IPS-15b (cell line): Measurements from ENCODE around the gene AQR.

Source experiments
- H3K27me3 ChIP-seq: one replicate; pipeline ENCODE4 v1.6.1; 2013; ENCODE audit warnings: low read length; ENCODE audit not compliant: control insufficient read depth, insufficient read depth
- H3K36me3 ChIP-seq: one replicate; pipeline ENCODE4 v1.6.1; 2013; ENCODE audit warnings: low read length; ENCODE audit not compliant: control insufficient read depth, insufficient read depth
- H3K4me1 ChIP-seq: one replicate; pipeline ENCODE4 v1.6.1; 2013; ENCODE audit warnings: mild to moderate bottlenecking, low read length; ENCODE audit not compliant: control insufficient read depth, insufficient read depth
- H3K4me3 ChIP-seq: one replicate; pipeline ENCODE4 v1.5.1; 2013; ENCODE audit warnings: low read depth, low read length
- H3K9ac ChIP-seq: one replicate; pipeline ENCODE4 v1.6.1; 2013; ENCODE audit warnings: low read depth, mild to moderate bottlenecking, low read length
- H3K9me3 ChIP-seq: one replicate; pipeline ENCODE4 v1.6.1; 2013; ENCODE audit warnings: mild to moderate bottlenecking, low read length; ENCODE audit not compliant: control insufficient read depth, insufficient read depth

AQR gene

GRCh38 chr15:34905047-34905446 is 64.5 kb downstream of the AQR start:
- H3K27me3 ChIP-seq, result no peaks in the 10 kb centered on the region
- peaks cover 2% of the 10 kb centered on the region for H3K36me3 ChIP-seq
- no peaks in the 10 kb centered on the region for H3K9me3 ChIP-seq
- H3K9ac ChIP-seq, result no peak overlapping the region
- no peaks in the 10 kb centered on the region for H3K4me1 ChIP-seq
- no peak overlapping the region for H3K4me3 ChIP-seq

DNA sequence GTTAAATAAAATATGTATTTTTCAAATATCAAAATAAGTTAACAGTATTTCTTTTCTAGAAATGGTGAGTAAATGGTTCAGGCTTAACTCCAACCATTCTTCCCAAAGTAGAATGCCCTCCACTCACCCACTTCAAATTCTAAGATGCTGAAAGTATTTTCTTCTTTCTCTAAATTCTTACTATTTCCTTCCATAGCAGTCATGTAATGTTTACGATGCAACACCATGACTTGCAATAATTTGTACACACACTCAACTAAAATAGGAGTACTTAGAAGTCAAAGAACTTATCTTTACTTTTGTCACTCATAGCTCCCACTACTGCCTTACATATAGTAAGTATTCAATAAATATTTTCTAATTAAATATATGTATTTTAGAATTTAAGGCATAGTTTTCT is 65.0 kb downstream of the AQR start:
- Histone ChIP-seq H3K36me3 (peaks cover 2% of the 10 kb centered on the region), H3K9ac (no peak overlapping the region), H3K27me3 (no peaks in the 10 kb centered on the region), H3K4me3 (no peak overlapping the region), H3K9me3 (no peaks in the 10 kb centered on the region), H3K4me1 (no peaks in the 10 kb centered on the region)

GRCh38 chr15:34900748-34901147 is 68.8 kb downstream of the AQR start:
- no peak overlapping the region for H3K4me3 ChIP-seq
- no peaks in the 10 kb centered on the region for H3K4me1 ChIP-seq
- H3K36me3 ChIP-seq, result peaks cover 5% of the 10 kb centered on the region
- no peaks in the 10 kb centered on the region for H3K27me3 ChIP-seq
- H3K9me3 ChIP-seq, result no peaks in the 10 kb centered on the region
- H3K9ac ChIP-seq, result no peak overlapping the region

DNA sequence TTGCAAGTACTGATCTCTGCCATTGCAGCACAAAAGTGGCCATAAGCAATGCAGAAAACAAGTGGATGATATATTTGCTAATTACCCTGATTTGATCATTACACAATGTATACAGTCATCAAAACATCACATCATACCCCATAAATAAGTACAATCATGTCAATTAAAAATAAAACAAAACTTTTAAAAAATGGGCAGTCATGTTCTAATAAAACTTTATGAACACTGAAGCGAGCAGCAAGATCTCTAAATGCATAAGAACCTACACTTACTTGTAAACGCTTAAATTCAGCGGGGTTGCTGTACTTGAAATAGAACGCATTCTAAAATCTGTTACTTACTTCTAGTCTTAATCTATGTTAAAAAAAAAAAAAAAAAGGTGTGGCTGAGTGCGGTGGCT is 73.4 kb downstream of the AQR start:
- no peaks in the 10 kb centered on the region for H3K27me3 ChIP-seq
- H3K9ac ChIP-seq, result no peak overlapping the region
- H3K36me3 ChIP-seq, result peaks cover 19% of the 10 kb centered on the region

DNA sequence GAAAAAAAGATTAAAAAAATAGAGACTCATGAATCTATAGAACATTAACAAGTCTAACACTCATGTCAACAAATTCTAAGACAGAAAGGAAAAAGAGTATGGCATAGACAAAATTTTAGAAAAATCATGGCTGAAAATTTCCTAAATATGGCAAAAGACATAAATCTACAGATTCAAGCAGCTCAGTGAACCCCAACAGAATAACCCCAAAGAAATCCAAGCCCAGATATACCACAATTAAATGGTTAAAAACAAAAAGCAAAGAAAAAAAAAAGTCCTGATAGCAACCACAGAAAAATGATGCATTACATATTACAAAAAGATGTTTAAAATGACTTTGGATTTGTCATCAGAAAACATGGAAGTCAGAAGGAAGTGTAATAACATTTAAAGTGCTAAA is 75.6 kb downstream of the AQR start:
- no peaks in the 10 kb centered on the region for H3K4me1 ChIP-seq
- peaks cover 17% of the 10 kb centered on the region for H3K36me3 ChIP-seq
- H3K9me3 ChIP-seq, result peaks cover 10% of the 10 kb centered on the region
- H3K9ac ChIP-seq, result no peak overlapping the region
- no peaks in the 10 kb centered on the region for H3K27me3 ChIP-seq
- H3K4me3 ChIP-seq, result no peak overlapping the region

More for the DNA sequence above, 73.4 kb downstream of the AQR start:
- Histone ChIP-seq H3K9me3 (peaks cover 10% of the 10 kb centered on the region), H3K4me3 (no peak overlapping the region), H3K4me1 (no peaks in the 10 kb centered on the region)

- Histone ChIP-seq H3K36me3 (peaks cover 17% of the 10 kb centered on the region), H3K4me1 (no peaks in the 10 kb centered on the region), H3K9ac (no peak overlapping the region), H3K4me3 (no peak overlapping the region), H3K9me3 (peaks cover 10% of the 10 kb centered on the region), H3K27me3 (no peaks in the 10 kb centered on the region)
Measured at GRCh38 chr15:34892963-34893591, 76.5 kb downstream of the AQR start.

DNA sequence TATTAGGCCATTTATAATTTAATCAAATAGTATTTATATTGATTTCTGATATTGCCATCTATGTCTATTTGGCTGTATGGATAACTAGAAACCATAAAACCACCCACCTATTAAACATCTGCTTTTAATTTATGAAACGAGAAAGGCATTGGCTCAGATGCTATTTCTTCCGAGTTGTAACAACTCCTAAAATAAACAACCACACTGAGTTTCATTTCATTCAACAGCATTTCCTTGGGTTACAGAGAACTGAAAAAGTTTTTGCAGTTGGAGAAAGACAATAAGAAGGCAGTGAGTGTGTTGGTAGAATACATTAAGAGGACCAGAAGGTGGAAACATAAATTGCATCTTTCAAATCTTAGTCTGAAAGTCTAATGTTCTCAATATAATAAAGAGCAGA is 79.1 kb downstream of the AQR start:
- Histone ChIP-seq H3K27me3 (no peaks in the 10 kb centered on the region), H3K9ac (no peak overlapping the region), H3K4me3 (no peak overlapping the region), H3K4me1 (no peaks in the 10 kb centered on the region), H3K9me3 (peaks cover 10% of the 10 kb centered on the region), H3K36me3 (peaks cover 12% of the 10 kb centered on the region)

DNA sequence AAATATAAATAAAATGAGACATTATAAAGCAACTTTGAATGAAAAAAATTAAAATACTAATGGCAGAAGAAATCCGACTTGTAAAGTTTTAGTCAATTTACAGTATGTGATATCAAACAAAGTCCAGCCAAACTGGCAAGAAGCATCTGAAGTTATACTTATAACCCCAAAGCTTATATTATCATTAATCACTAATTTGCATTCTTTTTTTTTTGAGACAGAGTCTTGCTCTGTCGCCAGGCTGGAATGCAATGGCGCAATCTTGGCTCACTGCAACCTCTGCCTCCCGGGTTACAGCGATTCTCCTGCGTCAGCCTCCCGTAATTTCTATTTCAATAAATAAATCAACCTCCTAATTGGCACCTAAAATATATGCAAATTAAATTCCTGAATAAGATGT is 80.1 kb downstream of the AQR start:
- Histone ChIP-seq H3K9me3 (peaks cover 10% of the 10 kb centered on the region), H3K9ac (no peak overlapping the region), H3K4me1 (no peaks in the 10 kb centered on the region), H3K4me3 (no peak overlapping the region), H3K36me3 (peaks cover 12% of the 10 kb centered on the region), H3K27me3 (no peaks in the 10 kb centered on the region)

DNA sequence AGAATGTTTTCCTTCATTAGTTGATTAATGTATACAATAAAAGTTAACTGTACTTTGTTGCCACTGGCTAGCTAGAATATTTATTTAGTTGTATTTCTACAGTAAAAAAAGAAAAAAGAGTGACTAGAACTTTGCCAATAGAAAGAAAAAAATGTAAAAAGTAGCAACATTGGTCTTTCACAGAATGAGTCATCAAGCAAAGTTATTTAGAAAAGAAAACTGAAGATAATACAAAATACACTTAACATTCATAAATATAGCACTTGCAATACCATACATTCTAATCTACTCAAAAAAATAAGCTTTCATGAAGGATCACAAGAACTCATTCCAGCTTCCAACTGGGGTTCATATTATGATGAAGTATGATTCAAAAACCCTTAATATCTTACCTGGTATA is 83.4 kb downstream of the AQR start:
- no peaks in the 10 kb centered on the region for H3K27me3 ChIP-seq
- H3K4me1 ChIP-seq, result no peaks in the 10 kb centered on the region
- H3K9me3 ChIP-seq, result no peaks in the 10 kb centered on the region
- H3K36me3 ChIP-seq, result no peaks in the 10 kb centered on the region
- no peak overlapping the region for H3K9ac ChIP-seq
- no peak overlapping the region for H3K4me3 ChIP-seq

DNA sequence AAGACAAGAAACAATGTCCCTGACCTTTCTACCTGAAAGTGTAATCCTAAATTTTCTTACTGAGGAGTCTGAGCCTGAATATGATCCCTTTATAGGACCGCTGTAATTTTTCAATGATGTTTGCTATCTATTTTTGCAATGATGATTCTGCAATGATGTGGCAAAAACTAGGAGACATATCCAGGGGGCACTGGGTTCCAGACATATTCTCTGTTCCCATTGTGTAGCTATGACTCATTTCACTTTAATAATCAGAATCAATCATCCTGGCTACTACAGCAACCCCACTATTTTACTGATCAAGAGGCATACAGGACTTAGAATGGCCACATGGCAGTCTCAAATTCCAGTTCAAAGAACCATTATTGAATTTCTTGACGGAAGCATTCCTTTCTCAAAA is 85.9 kb downstream of the AQR start:
- Histone ChIP-seq H3K4me3 (no peak overlapping the region), H3K9ac (no peak overlapping the region), H3K4me1 (no peaks in the 10 kb centered on the region), H3K36me3 (no peaks in the 10 kb centered on the region), H3K27me3 (no peaks in the 10 kb centered on the region), H3K9me3 (no peaks in the 10 kb centered on the region)

GRCh38 chr15:34883042-34883441 is 86.5 kb downstream of the AQR start:
- no peaks in the 10 kb centered on the region for H3K4me1 ChIP-seq
- H3K9ac ChIP-seq, result no peak overlapping the region
- no peak overlapping the region for H3K4me3 ChIP-seq
- H3K36me3 ChIP-seq, result no peaks in the 10 kb centered on the region
- no peaks in the 10 kb centered on the region for H3K27me3 ChIP-seq
- H3K9me3 ChIP-seq, result no peaks in the 10 kb centered on the region

GRCh38 chr15:34879107-34879506 is 90.4 kb downstream of the AQR start:
- H3K9me3 ChIP-seq, result no peaks in the 10 kb centered on the region
- no peak overlapping the region for H3K4me3 ChIP-seq
- H3K36me3 ChIP-seq, result no peaks in the 10 kb centered on the region

More at GRCh38 chr15:34879107-34879506, 90.4 kb downstream of the AQR start:
- H3K4me1 ChIP-seq, result no peaks in the 10 kb centered on the region
- H3K27me3 ChIP-seq, result no peaks in the 10 kb centered on the region
- H3K9ac ChIP-seq, result no peak overlapping the region
